SK-N-SH (cell line): ENCODE data around the gene DMD. TPM values are rescaled to one million over a fixed set of nuclear protein-coding genes. Genes with fewer than 3 reads are reported as not detected.

Experiments used
- CTCF ChIA-PET: fragments of 300-600, 350-600 bp; formaldehyde crosslinking; extraction: SDS; loops from one replicate; lab custom pipeline; 2021; lab: Yijun Ruan, JAX
- POLR2A ChIA-PET: fragments of 350-600 bp; sonication (Branson Sonifier 250); formaldehyde crosslinking; extraction: SDS; loops from one replicate; lab custom pipeline; 2020; ENCODE audit warnings: antibody characterized with exemption, inconsistent platforms; lab: Yijun Ruan, JAX
- DNase-seq: peaks from one replicate; pipeline ENCODE4 v3.0.0; 2012
- H2AFZ ChIP-seq: fragments of 200-600 bp; sonication (generic); 2 replicates; pipeline ENCODE4 v1.8.1; 2016; ENCODE audit warnings: antibody characterized with exemption, mild to moderate bottlenecking, low read depth
- H3F3A ChIP-seq: fragments of 200-600 bp; sonication (generic); replicated peaks from 2 replicates; pipeline ENCODE3; 2016; ENCODE audit warnings: antibody characterized with exemption, mild to moderate bottlenecking; ENCODE audit not compliant: insufficient read depth
- H3K27ac ChIP-seq, 2 experiments: fragments of 200-500 bp in 1 of 2; fragments of 200-600 bp in 1 of 2; sonication (Bioruptor generic) in 1 of 2; sonication (generic), shearing (Covaris generic) in 1 of 2; 2 replicates each; pipeline versions ENCODE4 v1.5.1 to v1.6.1; 2014 to 2016; ENCODE audit warnings: low read depth in 2 of 2, inconsistent platforms in 1 of 2, low read length in 1 of 2, mild to moderate bottlenecking in 1 of 2, mixed read lengths in 1 of 2
- H3K27me3 ChIP-seq: fragments of 200-600 bp; sonication (generic), shearing (Covaris generic); 2 replicates; pipeline ENCODE4 v1.6.1; 2016; ENCODE audit warnings: mixed run types; ENCODE audit not compliant: insufficient read depth
- H3K36me3 ChIP-seq, 2 experiments: fragments of 200-500 bp in 1 of 2; fragments of 200-600 bp in 1 of 2; sonication (Bioruptor generic) in 1 of 2; sonication (generic) in 1 of 2; replicated peaks in 1 of 2; 2 replicates each; pipeline versions ENCODE3 to v1.5.1; 2014 to 2016; ENCODE audit warnings: low read length in 1 of 2, mild to moderate bottlenecking in 1 of 2; ENCODE audit not compliant: insufficient read depth in 2 of 2, control insufficient read depth in 1 of 2
- H3K4me1 ChIP-seq, 2 experiments: fragments of 200-500 bp in 1 of 2; fragments of 200-600 bp in 1 of 2; sonication (Bioruptor generic) in 1 of 2; sonication (generic), shearing (Covaris generic) in 1 of 2; 2 replicates each; pipeline versions ENCODE4 v1.5.1 to v1.6.1; 2014 to 2016; ENCODE audit warnings: low read depth in 1 of 2, low read length in 1 of 2, mixed run types in 1 of 2; ENCODE audit not compliant: insufficient read depth in 2 of 2, control insufficient read depth in 1 of 2
- H3K4me2 ChIP-seq: fragments of 200-600 bp; sonication (generic), shearing (Covaris generic); 2 replicates; pipeline ENCODE4 v1.6.1; 2017; ENCODE audit warnings: mixed run types
- H3K4me3 ChIP-seq, 2 experiments: fragments of 200-500 bp in 1 of 2; fragments of 200-600 bp in 1 of 2; sonication (Bioruptor generic) in 1 of 2; sonication (generic), shearing (Covaris generic) in 1 of 2; 2 replicates each; pipeline versions ENCODE4 v1.5.1 to v1.8.1; 2014 to 2016; ENCODE audit warnings: low read depth in 2 of 2, inconsistent platforms in 1 of 2, low read length in 1 of 2, mild to moderate bottlenecking in 1 of 2, mixed read lengths in 1 of 2, moderate library complexity in 1 of 2
- H3K79me2 ChIP-seq: fragments of 200-600 bp; sonication (generic); 2 replicates; pipeline ENCODE4 v1.8.1; 2017; ENCODE audit warnings: mild to moderate bottlenecking; ENCODE audit not compliant: insufficient read depth
- H3K9ac ChIP-seq: fragments of 200-600 bp; sonication (generic); 2 replicates; pipeline ENCODE4 v1.6.1; 2017; ENCODE audit warnings: mixed run types
- H3K9me2 ChIP-seq: fragments of 200-600 bp; sonication (generic); 2 replicates; pipeline ENCODE4 v1.6.1; 2017; ENCODE audit warnings: mixed run types
- H3K9me3 ChIP-seq: fragments of 200-600 bp; sonication (generic); 2 replicates; pipeline ENCODE4 v1.6.1; 2017; ENCODE audit warnings: mixed run types, mild to moderate bottlenecking, moderate library complexity
- H4K20me1 ChIP-seq: fragments of 200-600 bp; sonication (generic); 2 replicates; pipeline ENCODE4 v1.6.1; 2017; ENCODE audit warnings: mild to moderate bottlenecking, mixed run types; ENCODE audit not compliant: insufficient read depth
- EP300 ChIP-seq, 2 experiments: IDR thresholded peaks; 2 replicates each; pipeline versions ENCODE4 v1.4.0 to v1.6.1; 2012; ENCODE audit warnings: borderline replicate concordance in 1 of 2, low read depth in 1 of 2, low read length in 1 of 2
- EZH2phosphoT487 ChIP-seq: fragments of 200-600 bp; sonication (generic); IDR thresholded peaks from 2 replicates; pipeline ENCODE4 v1.6.1; 2017; ENCODE audit warnings: low read depth, mixed run types, mild to moderate bottlenecking, antibody characterized with exemption, moderate library complexity, borderline replicate concordance
- FOSL2 ChIP-seq: IDR thresholded peaks from 2 replicates; pipeline ENCODE4 v1.4.0; 2012; ENCODE audit warnings: low read depth, mild to moderate bottlenecking, moderate library complexity, borderline replicate concordance
- FOXJ3 ChIP-seq: sonication (generic); formaldehyde crosslinking; IDR thresholded peaks from 2 replicates; pipeline ENCODE4 v1.5.1; 2020; ENCODE audit warnings: mild to moderate bottlenecking, missing genetic modification reagents
- FOXM1 ChIP-seq: IDR thresholded peaks from 2 replicates; pipeline ENCODE4 v1.4.0; 2012; ENCODE audit warnings: low read depth, mild to moderate bottlenecking
- GATA2 ChIP-seq: sonication (generic); formaldehyde crosslinking; IDR thresholded peaks from 2 replicates; pipeline ENCODE4 v1.5.0; 2020; ENCODE audit warnings: mild to moderate bottlenecking, missing genetic modification reagents
- IRF3 ChIP-seq: fragments of 150-350 bp; IDR thresholded peaks from 2 replicates; pipeline ENCODE4 v1.6.1; 2016; ENCODE audit warnings: mild to moderate bottlenecking, low read depth, low read length
- MAX ChIP-seq: IDR thresholded peaks from 2 replicates; pipeline ENCODE4 v1.4.0; 2012; ENCODE audit warnings: low read depth
- MXI1 ChIP-seq: IDR thresholded peaks from 2 replicates; pipeline ENCODE4 v1.6.1; 2012; ENCODE audit warnings: mild to moderate bottlenecking, low read depth, low read length, improper control_type of control experiment
- NFIC ChIP-seq: IDR thresholded peaks from 2 replicates; pipeline ENCODE4 v1.4.0; 2012; ENCODE audit warnings: borderline replicate concordance
- NRF1 ChIP-seq: IDR thresholded peaks from 2 replicates; pipeline ENCODE4 v1.6.1; 2012; ENCODE audit warnings: low read depth, mild to moderate bottlenecking, low read length
- PBX3 ChIP-seq: IDR thresholded peaks from 2 replicates; pipeline ENCODE4; 2012
- RFX5 ChIP-seq: IDR thresholded peaks from 2 replicates; pipeline ENCODE4 v1.6.1; 2012; ENCODE audit warnings: mild to moderate bottlenecking, improper control_type of control experiment, low read length
- RXRA ChIP-seq: IDR thresholded peaks from 2 replicates; pipeline ENCODE4 v1.4.0; 2012; ENCODE audit warnings: low read depth, mild to moderate bottlenecking, borderline replicate concordance
- SMC3 ChIP-seq: IDR thresholded peaks from 2 replicates; pipeline ENCODE4 v1.6.1; 2012; ENCODE audit warnings: low read depth, low read length, improper control_type of control experiment
- TAF1 ChIP-seq: IDR thresholded peaks from 2 replicates; pipeline ENCODE4 v1.6.1; 2012; ENCODE audit warnings: low read depth, mild to moderate bottlenecking, low read length, moderate library complexity, borderline replicate concordance
- TEAD4 ChIP-seq: IDR thresholded peaks from 2 replicates; pipeline ENCODE4 v1.4.0; 2012; ENCODE audit warnings: mild to moderate bottlenecking, borderline replicate concordance; ENCODE audit not compliant: insufficient read depth
- USF2 ChIP-seq: fragments of 150-350 bp; IDR thresholded peaks from 2 replicates; pipeline ENCODE4 v1.6.1; 2017; ENCODE audit warnings: antibody characterized with exemption, low read length, low read depth, borderline replicate concordance
- WGBS: methylation state at CpG from one replicate; pipeline ENCODE4 v1.1.6; 2017; ENCODE audit warnings: low lambda C conversion rate; 5-methylcytosine and 5-hydroxymethylcytosine counted together
- polyA plus RNA-seq, 3 experiments: library from polyadenylated mRNA; depleted of rRNA; stranded (reverse); fragments of >200 nt; gene quantifications; 2 replicates each; pipeline ENCODE4 v1.2.3, GENCODE V29; 2012

DMD gene
- polyA plus RNA-seq, 1 of the 3 experiments (the other 2 are of a cell fraction): 3.9 TPM

- TF ChIP-seq RXRA (no peak), MXI1 (no peak)
Measured at GRCh38 chrX:31656013-31656412, 1555.3 kb downstream of the DMD start (continued).

GRCh38 chrX:31653422-31653821, 1557.9 kb downstream of the DMD start:
- no peaks in the 10 kb centered on the region for H3K9me2 ChIP-seq
- CTCF ChIA-PET: interaction anchor here (1.2 to 1.4 kb wide), 2 partner anchors 439 to 617 kb away, joined by 4 read pairs; no protein-coding TSS in a partner anchor

DNA sequence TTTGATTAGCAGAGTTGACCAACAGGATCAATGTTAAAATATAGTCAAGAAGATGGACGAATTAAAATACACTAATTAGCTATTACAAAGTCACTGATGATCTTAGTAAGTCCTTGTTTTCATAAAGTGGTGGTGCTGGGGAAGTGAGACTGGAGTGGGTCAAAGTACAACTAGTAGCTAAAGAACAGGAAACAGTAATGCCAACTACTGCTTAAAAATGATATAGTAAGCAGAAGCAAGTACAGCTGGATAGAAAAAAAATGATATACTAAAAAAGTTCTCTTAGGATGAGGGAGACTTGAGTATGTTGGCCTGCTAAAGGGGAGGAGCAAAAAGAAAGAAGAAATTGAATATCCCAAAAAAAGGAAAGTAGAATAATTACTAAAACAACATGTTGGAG, 1558.7 kb downstream of the DMD start:
- no peak for DNase-seq
- H3K4me1 ChIP-seq: no peaks in the 10 kb centered on the region
- H3K27me3 ChIP-seq: no peaks in the 10 kb centered on the region
- 36% methylated on average over 1 of the region's 1 CpG for WGBS
- H3K9ac ChIP-seq: no peak overlapping the region
- H4K20me1 ChIP-seq: no peaks in the 10 kb centered on the region
- no peaks in the 10 kb centered on the region for H3K9me2 ChIP-seq
- TF ChIP-seq IRF3: no peak
- TF ChIP-seq FOSL2: no peak
- TF ChIP-seq EZH2phosphoT487: no peak
- no peak for TF ChIP-seq NRF1
- TF ChIP-seq EP300 (IDR thresholded peaks at IDR 0.05; ENCODE audit: borderline replicate concordance in 1 of 2, low read depth in 1 of 2, low read length in 1 of 2): no peak
- no peak for TF ChIP-seq PBX3
- ChIA-PET POLR2A (no interaction called here), CTCF (interaction anchor here (0.8 to 1.4 kb wide), 3 partner anchors 10 to 616 kb away, joined by 3 to 4 read pairs (median 4); no protein-coding TSS in a partner anchor)
- H3F3A ChIP-seq: no peaks in the 10 kb centered on the region
- no peak overlapping the region for H2AFZ ChIP-seq
- no peak overlapping the region for H3K4me2 ChIP-seq
- no peak overlapping the region for H3K27ac ChIP-seq
- H3K79me2 ChIP-seq: no peaks in the 10 kb centered on the region
- H3K9me3 ChIP-seq: no peaks in the 10 kb centered on the region
- no peak overlapping the region for H3K4me3 ChIP-seq
- no peaks in the 10 kb centered on the region for H3K36me3 ChIP-seq

More at GRCh38 chrX:31653422-31653821, 1557.9 kb downstream of the DMD start:
- POLR2A ChIA-PET: no interaction called here
- no peak for TF ChIP-seq RXRA
- TF ChIP-seq SMC3: no peak
- TF ChIP-seq GATA2 (CRISPR knock-in tag): no peak
- no peak for TF ChIP-seq TEAD4
- no peak for TF ChIP-seq NRF1
- no peak for TF ChIP-seq EZH2phosphoT487
- no peak for TF ChIP-seq MXI1
- TF ChIP-seq NFIC: no peak
- no peak for TF ChIP-seq TAF1
- no peak for TF ChIP-seq FOXJ3 (CRISPR knock-in tag)
- TF ChIP-seq RFX5: no peak
- TF ChIP-seq FOXM1: no peak
- no peak for TF ChIP-seq USF2
- TF ChIP-seq MAX: no peak
- Histone ChIP-seq H3K27me3 (no peaks in the 10 kb centered on the region), H2AFZ (no peak overlapping the region; the same call in 1 of the 2 replicates), H3K4me3 (no peak overlapping the region), H3K9me3 (no peaks in the 10 kb centered on the region), H4K20me1 (no peaks in the 10 kb centered on the region), H3K4me2 (no peak overlapping the region), H3K9ac (no peak overlapping the region), H3K79me2 (no peaks in the 10 kb centered on the region), H3K36me3 (no peaks in the 10 kb centered on the region), H3F3A (no peaks in the 10 kb centered on the region), H3K27ac (no peak overlapping the region), H3K4me1 (no peaks in the 10 kb centered on the region)
- DNase-seq: no peak
